GM10847 (cell line): ENCODE measurements around the gene EXD1.

ENCODE experiments used
- POLR2A ChIP-seq: IDR thresholded peaks from 2 replicates; pipeline ENCODE4 v1.6.1; 2011; ENCODE audit not compliant: insufficient read length; ENCODE audit errors: extremely low read depth

EXD1 gene

DNA sequence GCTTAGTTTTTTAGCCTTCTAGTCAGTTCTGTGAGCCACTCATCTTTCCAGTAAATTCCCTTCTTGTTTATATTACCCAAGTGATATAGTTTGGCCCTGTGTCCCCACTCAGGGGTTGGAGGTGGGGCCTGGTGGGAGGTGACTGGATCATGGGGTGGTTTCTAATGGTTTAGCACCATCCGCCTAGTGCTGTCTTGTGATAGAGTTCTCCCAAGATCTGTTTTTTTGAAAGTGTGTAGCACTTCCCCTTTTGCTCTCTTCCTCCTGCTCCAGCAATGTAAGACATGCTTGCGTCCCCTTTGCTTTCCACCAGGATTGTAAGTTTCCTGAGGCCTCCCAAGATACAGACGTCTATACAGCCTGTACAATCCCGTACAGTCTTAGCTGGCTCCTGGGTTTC lies 60.8 kb downstream of the EXD1 start:
- TF ChIP-seq POLR2A = no peak

DNA sequence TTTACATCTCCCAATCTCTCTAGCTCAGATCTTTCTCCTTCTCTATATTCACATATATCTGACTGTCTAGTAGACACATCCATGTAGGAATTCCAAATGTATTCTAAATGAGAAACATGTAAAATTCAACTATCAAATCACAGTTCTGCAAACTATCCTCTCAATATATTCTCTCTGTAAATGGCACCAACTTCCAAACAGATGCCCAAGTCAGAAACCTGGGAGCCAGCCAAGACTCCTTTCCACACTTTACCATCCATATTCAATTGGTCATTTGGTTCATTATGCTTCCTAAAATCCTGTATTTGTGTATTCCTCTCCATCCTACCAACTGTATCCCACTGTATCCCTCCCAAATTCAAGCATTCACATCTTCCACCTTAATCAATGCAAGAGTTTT lies 61.5 kb downstream of the EXD1 start:
- no peak for TF ChIP-seq POLR2A

DNA sequence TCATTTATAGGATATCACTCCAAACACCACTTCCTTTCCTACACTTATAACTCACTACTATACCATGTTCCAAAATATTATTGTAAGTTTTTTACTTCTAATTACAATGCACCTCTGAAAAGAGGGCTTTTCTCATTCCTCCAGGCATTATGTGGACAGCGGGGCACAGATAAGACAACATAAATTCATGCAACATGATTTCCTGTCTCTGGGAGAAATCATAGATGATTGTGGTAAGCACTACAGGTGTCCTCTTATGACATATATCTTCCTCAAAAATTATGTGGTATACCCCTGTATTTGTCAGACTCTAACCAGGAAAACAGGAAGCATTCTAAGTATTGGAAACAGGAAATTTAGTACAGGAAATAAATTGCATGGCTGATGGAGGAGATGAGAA lies 68.8 kb downstream of the EXD1 start:
- TF ChIP-seq POLR2A = no peak

DNA sequence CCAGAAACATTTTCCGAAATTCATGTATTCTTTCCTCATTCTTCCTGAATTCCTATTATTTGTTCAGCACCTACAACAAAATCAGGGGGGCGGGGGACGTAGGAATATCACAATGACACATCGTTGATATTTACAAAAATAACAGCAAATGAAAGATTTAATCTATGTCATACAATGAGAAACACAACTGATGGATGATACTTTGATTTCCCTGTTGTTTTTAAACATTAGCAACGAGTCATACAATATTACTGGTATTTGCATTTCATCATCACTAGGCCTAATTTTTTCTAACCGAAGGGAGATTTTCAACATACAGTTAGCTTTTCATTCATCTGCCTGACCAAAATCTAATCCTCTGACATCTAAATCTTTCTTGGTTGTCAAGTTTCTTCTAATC lies 69.2 kb downstream of the EXD1 start:
- no peak for TF ChIP-seq POLR2A

DNA sequence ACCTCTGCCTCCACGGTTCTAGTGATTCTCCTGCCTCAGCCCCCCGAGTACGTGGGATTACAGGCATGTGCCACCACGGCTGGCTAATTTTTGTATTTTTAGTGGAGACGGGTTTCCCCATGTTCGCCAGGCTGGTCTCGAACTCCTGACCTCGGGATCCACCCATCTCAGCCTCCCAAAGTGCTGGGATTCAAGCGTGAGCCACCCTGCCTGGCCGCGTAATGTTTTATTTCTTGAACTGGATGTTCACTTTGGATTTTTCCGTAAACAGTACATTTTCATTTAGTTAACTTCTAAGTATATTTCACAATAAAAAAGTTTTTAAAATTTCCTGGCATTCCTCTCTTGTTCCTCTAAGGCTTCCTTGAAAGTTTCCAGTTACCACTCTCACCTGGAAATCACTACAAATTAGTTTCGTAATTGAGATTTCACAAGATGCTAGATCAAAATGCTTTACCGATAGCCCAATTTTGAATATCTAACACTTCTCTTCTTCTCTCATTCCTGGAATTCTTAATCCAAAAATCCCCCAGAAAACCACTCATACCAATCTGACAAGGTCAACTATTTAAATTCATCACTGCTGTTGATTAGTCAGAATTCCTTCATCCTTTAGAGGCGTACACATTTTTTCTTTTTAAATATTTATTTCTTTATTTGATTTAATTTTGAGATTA lies 69.8 kb downstream of the EXD1 start:
- no peak for TF ChIP-seq POLR2A

DNA sequence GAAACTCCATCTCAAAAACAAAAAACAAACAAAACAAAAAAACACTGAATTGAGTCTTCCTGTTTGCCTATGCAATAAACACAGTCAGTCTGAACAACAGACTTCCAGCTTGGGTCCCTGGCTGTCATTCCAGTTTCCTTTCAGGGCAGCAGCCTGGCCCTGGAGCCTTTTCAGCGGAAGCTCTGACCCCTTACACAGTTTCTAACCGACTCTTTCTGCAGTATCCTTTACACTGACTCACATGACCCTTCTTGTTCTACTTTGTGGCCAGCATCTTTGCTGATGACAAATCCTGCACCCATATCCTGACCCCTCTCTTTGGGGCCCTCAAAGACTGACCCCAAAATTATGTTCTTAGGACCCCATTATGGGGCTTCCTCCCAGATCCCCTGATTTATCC lies 76.1 kb downstream of the EXD1 start:
- TF ChIP-seq POLR2A = no peak

- no peak for TF ChIP-seq POLR2A
Measured at GRCh38 chr15:41153733-41154132, 76.8 kb downstream of the EXD1 start.

DNA sequence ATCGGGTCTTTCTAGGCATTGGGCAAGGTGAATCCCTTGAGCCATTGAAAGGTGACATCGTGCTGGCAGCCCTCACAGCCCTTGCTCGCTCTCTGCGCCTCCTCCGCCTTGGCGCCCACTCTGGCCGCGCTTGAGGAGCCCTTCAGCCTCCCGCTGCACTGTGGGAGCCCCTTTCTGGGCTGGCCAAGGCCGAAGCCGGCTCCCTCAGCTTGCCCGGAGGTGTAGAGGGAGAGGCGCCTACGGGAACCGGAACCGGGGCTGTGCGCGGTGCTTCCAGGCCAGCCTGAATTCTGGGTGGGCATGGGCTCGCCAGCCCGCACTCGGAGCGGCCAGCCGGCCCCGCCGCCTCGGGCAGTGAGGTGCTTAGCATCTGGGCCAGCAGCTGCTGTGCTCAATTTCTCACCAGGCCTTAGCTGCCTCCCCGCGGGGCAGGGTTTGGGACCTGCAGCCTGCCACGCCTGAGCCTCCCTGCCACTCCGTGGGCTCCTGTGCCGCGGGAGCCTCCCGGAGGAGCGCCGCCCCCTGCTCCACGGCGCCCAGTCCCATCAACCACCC lies 79.0 kb downstream of the EXD1 start:
- TF ChIP-seq POLR2A = no peak

- no peak for TF ChIP-seq POLR2A
Measured at GRCh38 chr15:41150279-41150678, 80.3 kb downstream of the EXD1 start.

- TF ChIP-seq POLR2A = no peak
Measured at GRCh38 chr15:41148065-41148464, 82.5 kb downstream of the EXD1 start.

GRCh38 chr15:41139619-41140018 lies 90.9 kb downstream of the EXD1 start:
- TF ChIP-seq POLR2A = no peak

GRCh38 chr15:41133454-41133853 lies 97.1 kb downstream of the EXD1 start:
- TF ChIP-seq POLR2A = no peak
